ENCODE data around the gene OR5AC2.

Gene OR5AC2

GRCh38 chr3:98041350-98041749 is 45.6 kb upstream of the OR5AC2 start:
- Histone ChIP-seq H2AFZ (ENCODE audit: low read depth, low read length) (no peak overlapping the region), H3K27me3 (ENCODE audit: low read depth, low read length) (no peaks in the 10 kb centered on the region), H4K20me1 (ENCODE audit: insufficient read depth, low read length) (no peaks in the 10 kb centered on the region), H3K4me3 (ENCODE audit: low read length) (no peak overlapping the region), H3K27ac (ENCODE audit: low read length) (no peak overlapping the region), H3K79me2 (ENCODE audit: low read length) (no peaks in the 10 kb centered on the region), H3K9ac (ENCODE audit: low read length) (no peak overlapping the region), H3K9me3 (ENCODE audit: insufficient read depth, low read length) (peaks cover 5% of the 10 kb centered on the region; the same call in 1 of the 2 replicates), H3K4me2 (ENCODE audit: low read length) (no peak overlapping the region), H3K4me1 (ENCODE audit: low read length) (peaks cover 17% of the 10 kb centered on the region), H3K36me3 (replicated peaks; ENCODE audit: low read depth, low read length) (no peaks in the 10 kb centered on the region)
- no peak for TF ChIP-seq EZH2phosphoT487 (IDR thresholded peaks at IDR 0.05; ENCODE audit: low read depth)
- TF ChIP-seq, protein P1, sequence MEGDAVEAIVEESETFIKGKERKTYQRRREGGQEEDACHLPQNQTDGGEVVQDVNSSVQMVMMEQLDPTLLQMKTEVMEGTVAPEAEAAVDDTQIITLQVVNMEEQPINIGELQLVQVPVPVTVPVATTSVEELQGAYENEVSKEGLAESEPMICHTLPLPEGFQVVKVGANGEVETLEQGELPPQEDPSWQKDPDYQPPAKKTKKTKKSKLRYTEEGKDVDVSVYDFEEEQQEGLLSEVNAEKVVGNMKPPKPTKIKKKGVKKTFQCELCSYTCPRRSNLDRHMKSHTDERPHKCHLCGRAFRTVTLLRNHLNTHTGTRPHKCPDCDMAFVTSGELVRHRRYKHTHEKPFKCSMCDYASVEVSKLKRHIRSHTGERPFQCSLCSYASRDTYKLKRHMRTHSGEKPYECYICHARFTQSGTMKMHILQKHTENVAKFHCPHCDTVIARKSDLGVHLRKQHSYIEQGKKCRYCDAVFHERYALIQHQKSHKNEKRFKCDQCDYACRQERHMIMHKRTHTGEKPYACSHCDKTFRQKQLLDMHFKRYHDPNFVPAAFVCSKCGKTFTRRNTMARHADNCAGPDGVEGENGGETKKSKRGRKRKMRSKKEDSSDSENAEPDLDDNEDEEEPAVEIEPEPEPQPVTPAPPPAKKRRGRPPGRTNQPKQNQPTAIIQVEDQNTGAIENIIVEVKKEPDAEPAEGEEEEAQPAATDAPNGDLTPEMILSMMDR (IDR thresholded peaks at IDR 0.05; ENCODE audit: low read depth, low read length): no peak

DNA sequence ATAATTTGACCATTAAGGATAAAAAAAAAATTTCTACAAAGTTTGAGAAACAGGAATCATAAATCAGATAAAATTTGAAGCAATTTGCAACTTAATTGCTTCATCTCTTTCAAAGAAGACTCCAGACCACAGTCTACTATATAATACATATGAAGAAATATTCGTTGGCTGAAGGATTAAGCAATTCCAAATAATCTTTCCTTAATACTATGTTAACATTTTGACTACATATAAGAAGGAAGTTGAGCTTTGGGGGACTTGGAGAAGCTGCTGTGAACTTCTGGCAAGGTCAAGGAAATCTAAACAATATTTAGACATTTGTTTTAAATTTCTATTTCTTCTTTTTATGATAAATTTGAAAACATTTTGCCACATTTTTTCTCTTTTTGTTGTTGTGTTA is 38.4 kb upstream of the OR5AC2 start:
- no peaks in the 10 kb centered on the region for H3K4me1 ChIP-seq (ENCODE audit: low read length)
- H3K9ac ChIP-seq (ENCODE audit: low read length): no peak overlapping the region
- no peak for TF ChIP-seq EZH2phosphoT487 (IDR thresholded peaks at IDR 0.05; ENCODE audit: low read depth)
- TF ChIP-seq, protein P1 (IDR thresholded peaks at IDR 0.05; ENCODE audit: low read depth, low read length): no peak
- H4K20me1 ChIP-seq (ENCODE audit: insufficient read depth, low read length): no peaks in the 10 kb centered on the region
- H3K4me3 ChIP-seq (ENCODE audit: low read length): no peak overlapping the region
- no peak overlapping the region for H2AFZ ChIP-seq (ENCODE audit: low read depth, low read length)
- H3K36me3 ChIP-seq (replicated peaks; ENCODE audit: low read depth, low read length): no peaks in the 10 kb centered on the region
- no peaks in the 10 kb centered on the region for H3K27me3 ChIP-seq (ENCODE audit: low read depth, low read length)
- no peaks in the 10 kb centered on the region for H3K79me2 ChIP-seq (ENCODE audit: low read length)
- H3K27ac ChIP-seq (ENCODE audit: low read length): no peak overlapping the region
- no peaks in the 10 kb centered on the region for H3K9me3 ChIP-seq (ENCODE audit: insufficient read depth, low read length)
- no peak overlapping the region for H3K4me2 ChIP-seq (ENCODE audit: low read length)

GRCh38 chr3:98049271-98049670 is 37.7 kb upstream of the OR5AC2 start:
- TF ChIP-seq EZH2phosphoT487 (IDR thresholded peaks at IDR 0.05; ENCODE audit: low read depth): no peak
- TF ChIP-seq, protein P1 (IDR thresholded peaks at IDR 0.05; ENCODE audit: low read depth, low read length): no peak
- no peak overlapping the region for H3K27ac ChIP-seq (ENCODE audit: low read length)
- no peaks in the 10 kb centered on the region for H3K36me3 ChIP-seq (replicated peaks; ENCODE audit: low read depth, low read length)
- no peaks in the 10 kb centered on the region for H3K4me1 ChIP-seq (ENCODE audit: low read length)
- H3K4me3 ChIP-seq (ENCODE audit: low read length): no peak overlapping the region
- no peaks in the 10 kb centered on the region for H4K20me1 ChIP-seq (ENCODE audit: insufficient read depth, low read length)
- no peak overlapping the region for H3K4me2 ChIP-seq (ENCODE audit: low read length)
- H3K79me2 ChIP-seq (ENCODE audit: low read length): no peaks in the 10 kb centered on the region
- no peak overlapping the region for H3K9ac ChIP-seq (ENCODE audit: low read length)
- no peaks in the 10 kb centered on the region for H3K27me3 ChIP-seq (ENCODE audit: low read depth, low read length)
- H3K9me3 ChIP-seq (ENCODE audit: insufficient read depth, low read length): no peaks in the 10 kb centered on the region
- H2AFZ ChIP-seq (ENCODE audit: low read depth, low read length): no peak overlapping the region

DNA sequence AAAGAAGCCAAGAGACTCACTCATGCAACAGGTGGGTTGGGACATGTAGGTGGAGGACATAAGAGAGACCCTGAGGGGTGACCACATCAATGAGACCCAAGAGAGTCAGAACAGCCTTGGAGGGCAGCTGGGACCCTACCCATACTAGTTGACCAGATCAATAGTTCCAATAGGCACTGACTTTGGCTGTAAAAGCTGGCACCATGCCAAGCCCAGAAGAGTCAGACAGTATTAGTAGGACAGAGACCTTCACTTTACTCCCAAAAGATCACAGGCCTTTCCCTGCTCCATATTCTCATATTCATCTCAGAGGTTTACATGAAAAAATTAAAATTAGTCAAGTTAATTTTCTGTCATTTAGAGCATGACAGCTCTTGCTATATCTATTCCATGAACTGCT is 30.9 kb upstream of the OR5AC2 start:
- Histone ChIP-seq H2AFZ (ENCODE audit: low read depth, low read length) (no peak overlapping the region), H3K27me3 (ENCODE audit: low read depth, low read length) (no peaks in the 10 kb centered on the region), H3K9ac (ENCODE audit: low read length) (no peak overlapping the region), H3K9me3 (ENCODE audit: insufficient read depth, low read length) (no peaks in the 10 kb centered on the region), H4K20me1 (ENCODE audit: insufficient read depth, low read length) (no peaks in the 10 kb centered on the region), H3K36me3 (replicated peaks; ENCODE audit: low read depth, low read length) (no peaks in the 10 kb centered on the region), H3K4me1 (ENCODE audit: low read length) (peaks cover 5% of the 10 kb centered on the region; the same call in 1 of the 2 replicates), H3K4me2 (ENCODE audit: low read length) (no peak overlapping the region), H3K79me2 (ENCODE audit: low read length) (no peaks in the 10 kb centered on the region), H3K4me3 (ENCODE audit: low read length) (no peak overlapping the region), H3K27ac (ENCODE audit: low read length) (no peak overlapping the region)
- no peak for TF ChIP-seq EZH2phosphoT487 (IDR thresholded peaks at IDR 0.05; ENCODE audit: low read depth)
- TF ChIP-seq, protein P1 (IDR thresholded peaks at IDR 0.05; ENCODE audit: low read depth, low read length): no peak
